ENCODE data around the gene PKIG.

DNA sequence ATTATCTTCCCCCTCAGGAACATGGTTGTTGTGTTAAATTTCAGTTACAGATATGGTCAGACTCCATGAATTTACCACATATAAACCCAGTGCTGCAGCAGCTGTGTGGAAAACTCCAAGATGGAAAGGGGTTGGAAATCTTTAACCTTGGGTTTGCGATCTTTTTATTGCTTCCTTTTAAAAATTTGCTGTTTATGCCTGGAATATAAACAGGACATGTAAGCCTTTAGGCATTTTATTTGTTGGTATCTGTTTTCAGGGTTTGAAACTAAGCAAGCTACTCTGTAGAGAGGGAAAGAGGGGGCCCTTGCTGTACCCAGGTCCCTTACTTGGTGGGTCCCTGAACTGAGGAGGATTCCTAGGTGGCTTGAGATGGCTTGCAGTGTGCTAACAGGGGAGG lies 778 bp downstream of the PKIG start:
- TF ChIP-seq LEF1 (IDR thresholded peaks at IDR 0.05; ENCODE audit: borderline replicate concordance) (no peak), SUZ12 (IDR thresholded peaks at IDR 0.05) (no peak), FOXM1 (IDR thresholded peaks at IDR 0.05; ENCODE audit: borderline replicate concordance) (no peak), ARNT (IDR thresholded peaks at IDR 0.05) (no peak), ELF4 (IDR thresholded peaks at IDR 0.05) (no peak), SP1 (IDR thresholded peaks at IDR 0.05) (no peak)
- TF ChIP-seq, protein P1, sequence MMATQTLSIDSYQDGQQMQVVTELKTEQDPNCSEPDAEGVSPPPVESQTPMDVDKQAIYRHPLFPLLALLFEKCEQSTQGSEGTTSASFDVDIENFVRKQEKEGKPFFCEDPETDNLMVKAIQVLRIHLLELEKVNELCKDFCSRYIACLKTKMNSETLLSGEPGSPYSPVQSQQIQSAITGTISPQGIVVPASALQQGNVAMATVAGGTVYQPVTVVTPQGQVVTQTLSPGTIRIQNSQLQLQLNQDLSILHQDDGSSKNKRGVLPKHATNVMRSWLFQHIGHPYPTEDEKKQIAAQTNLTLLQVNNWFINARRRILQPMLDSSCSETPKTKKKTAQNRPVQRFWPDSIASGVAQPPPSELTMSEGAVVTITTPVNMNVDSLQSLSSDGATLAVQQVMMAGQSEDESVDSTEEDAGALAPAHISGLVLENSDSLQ (IDR thresholded peaks at IDR 0.05): no peak

All from HEK293T (cell line).